Suppressor macrophage treated with lipopolysaccharide for 1 hour (primary cell): ENCODE results near the gene CRELD1.
A peak's percentile ranks its signal among the peaks of the same experiment; 100 is the strongest.
"Not testable (repeated sequence)": the region's sequence is repeated elsewhere in the genome, so short reads cannot be mapped to it uniquely, and the experiment has no call there.

ENCODE experiments used
- DNase-seq, 3 donors: peaks; one replicate each; pipeline ENCODE4 v3.0.0-alpha.2; 2020 to 2022

The CRELD1 gene, protein sequence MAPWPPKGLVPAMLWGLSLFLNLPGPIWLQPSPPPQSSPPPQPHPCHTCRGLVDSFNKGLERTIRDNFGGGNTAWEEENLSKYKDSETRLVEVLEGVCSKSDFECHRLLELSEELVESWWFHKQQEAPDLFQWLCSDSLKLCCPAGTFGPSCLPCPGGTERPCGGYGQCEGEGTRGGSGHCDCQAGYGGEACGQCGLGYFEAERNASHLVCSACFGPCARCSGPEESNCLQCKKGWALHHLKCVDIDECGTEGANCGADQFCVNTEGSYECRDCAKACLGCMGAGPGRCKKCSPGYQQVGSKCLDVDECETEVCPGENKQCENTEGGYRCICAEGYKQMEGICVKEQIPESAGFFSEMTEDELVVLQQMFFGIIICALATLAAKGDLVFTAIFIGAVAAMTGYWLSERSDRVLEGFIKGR

DNA sequence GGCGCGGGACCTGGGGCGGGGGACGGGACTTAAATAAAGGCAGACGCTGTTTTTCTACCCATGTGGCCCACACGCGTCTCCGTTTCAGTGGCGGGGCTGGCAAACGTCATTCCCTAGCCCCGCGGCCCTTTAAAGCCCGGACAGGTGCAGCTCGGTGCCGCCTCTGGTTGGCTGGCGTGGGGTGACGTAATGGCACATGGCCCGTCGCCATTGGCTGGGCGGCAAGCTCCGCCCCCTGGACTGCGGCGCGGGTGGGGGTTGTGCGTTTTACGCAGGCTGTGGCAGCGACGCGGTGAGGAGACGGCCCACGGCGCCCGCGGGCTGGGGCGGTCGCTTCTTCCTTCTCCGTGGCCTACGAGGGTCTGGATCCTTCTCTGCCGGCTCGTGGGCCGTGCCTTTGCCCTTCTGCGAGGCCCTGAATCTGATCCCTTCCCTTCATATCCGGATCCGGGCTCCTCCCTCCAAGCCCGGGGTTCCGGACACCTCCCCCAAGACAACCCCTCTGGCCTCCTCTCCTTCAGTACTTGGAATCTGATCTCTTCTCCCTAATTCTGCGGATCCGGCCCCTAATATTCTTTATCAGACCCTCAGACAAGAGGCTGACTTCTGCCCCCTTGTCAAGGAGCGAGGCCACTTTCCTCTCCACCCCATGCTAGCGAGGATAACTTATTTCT, at the start of gene CRELD1:
TSS of gene CRELD1 (plus strand) at position 274 of the 674 bp plus-strand sequence. CDS start 605 bp downstream, outside the sequence.
- DNase-seq, result peak; percentile 97 to 98 (median 97)

DNA sequence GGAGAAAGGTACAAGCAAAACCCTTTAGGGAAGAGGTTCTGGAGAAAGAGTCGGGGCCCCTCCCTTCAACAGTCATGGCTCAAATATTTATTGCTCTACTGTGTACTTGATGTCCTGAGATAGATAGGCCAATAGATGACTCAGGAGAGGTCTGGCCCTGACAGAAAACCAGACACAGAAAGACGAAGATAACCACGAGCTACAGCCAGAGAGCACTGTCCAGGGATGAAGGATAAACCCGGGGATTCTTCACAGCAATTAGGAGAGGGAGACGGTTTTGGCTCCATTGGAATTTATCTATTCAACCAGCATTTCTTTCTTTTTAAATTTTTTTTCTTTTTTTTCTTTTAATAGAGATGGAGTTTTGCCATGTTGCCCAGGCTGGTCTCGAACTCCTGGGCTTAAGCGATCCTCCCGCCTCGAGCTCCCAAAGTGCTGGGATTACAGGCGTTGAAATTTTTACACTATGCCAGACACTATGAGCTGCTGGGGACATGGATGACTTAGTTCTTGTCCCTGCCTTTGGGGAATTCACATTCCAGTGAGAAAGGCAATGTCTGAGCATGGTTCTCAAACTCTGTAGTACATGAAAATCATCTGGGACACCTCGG, 49.0 kb upstream of the CRELD1 start:
- no peak for DNase-seq

DNA sequence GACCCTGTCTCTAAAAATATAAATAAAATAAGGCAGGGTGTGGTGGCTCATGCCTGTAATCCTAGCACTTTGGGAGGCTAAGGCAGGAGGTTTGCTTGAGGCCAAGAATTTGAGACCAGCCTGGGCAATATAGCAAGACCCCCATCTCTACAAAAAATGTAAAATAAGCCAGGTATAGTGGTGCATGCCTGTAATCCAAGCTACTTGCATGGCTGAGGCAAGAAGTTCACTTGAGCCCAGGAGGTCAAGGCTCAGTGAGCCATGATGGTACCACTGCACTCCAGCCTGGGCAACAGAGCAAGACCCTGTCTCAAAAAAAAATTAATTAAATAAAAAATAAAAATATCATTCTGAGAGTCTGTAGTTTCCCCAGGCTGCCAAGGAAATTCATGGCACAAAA, 47.3 kb upstream of the CRELD1 start:
- DNase-seq, result no peak

DNA sequence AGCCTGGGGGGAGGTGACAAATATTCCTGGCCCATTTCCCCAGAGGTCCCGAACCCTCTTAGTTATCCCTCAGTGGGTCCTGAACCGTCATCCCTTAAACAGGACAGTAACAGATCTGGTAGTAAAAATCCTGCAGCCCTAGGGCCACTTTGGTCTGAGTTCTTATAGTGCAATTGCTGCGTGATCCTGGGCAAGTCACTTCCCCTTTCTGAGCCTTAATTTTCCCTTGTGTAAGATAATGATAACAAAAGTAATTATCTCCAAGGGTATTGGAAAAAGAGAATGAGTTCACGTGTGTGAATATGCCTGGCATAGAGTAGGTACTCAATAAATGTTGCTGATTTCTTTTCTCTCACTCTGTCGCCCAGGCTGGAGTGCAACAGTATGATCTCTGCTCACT, 46.2 kb upstream of the CRELD1 start:
- DNase-seq, result peak; percentile 11 to 25 (median 15)

DNA sequence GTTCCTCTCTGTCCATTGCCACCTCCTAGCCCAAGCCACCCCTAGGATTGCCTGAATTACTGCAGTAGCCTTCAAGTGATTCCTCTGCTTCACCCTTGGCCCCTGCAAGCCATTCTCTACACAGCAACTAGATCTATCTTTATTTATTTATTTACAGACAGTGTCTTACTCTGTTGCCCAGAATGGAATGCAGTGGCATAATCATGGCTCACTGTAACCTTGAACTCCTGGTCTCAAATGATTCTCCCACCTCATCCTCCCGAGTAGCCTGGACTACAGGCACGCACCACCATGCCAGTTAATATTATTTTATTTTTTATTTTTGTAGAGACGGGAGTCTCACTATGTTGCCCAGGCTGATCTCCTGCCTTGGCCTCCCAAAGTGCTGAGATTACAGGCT, 45.1 kb upstream of the CRELD1 start:
- no peak for DNase-seq

DNA sequence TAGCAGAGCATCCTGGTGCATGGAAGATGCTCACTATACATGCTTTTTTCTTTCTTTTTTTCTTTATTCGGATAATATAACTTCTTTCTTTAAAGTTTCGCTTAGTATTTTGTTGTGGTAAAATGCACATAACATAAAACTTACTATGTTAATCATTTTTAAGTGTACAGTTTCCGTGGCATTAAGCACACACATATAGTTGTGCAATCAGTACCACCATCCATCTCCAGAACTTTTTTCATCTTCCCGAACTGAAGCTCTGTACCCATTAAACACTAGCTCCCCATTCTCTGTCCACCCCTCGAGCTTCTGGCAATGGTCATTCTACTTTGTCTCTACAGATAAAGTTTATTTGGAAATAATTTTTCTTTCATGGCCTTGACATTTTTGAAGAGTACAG, 44.2 kb upstream of the CRELD1 start:
- no peak for DNase-seq

DNA sequence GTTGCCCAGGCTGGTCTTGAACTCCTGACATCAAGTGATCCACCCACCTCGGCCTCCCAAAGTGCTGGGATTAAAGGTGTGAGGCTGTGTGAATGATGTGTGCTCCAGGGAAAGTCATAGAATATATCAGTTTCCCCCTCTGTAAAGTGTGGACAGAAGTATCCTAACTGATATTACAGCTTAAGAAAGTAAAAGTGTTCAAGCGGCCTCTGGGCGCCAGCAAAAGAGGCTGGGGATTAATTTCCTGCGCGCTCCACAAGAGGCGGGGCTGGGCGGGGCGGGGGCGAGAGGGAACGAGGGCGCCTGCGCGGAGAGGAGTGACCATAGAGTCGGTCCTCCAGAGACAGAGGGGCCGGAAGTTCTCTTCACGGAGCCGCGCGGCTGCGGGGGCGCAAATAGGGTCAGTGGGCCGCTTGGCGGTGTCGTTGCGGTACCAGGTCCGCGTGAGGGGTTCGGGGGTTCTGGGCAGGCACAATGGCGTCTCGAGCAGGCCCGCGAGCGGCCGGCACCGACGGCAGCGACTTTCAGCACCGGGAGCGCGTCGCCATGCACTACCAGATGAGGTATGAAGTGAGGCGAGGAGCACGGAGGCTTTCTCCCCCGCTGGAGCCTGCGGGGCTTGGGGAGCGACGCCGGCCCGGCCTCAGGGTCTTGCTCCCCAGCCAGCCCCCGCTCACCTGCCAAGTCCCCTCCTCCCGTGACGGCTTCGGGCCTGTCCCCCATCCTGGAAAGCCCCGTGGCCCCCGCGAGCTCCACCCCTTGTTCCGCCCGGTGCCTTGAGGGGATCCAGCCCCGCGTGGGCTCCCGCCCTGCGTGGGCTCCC, 43.2 kb upstream of the CRELD1 start, which contains the start of gene JAGN1:
TSS of gene JAGN1 (plus strand) at position 362 of the 823 bp plus-strand sequence. CDS start at position 475, 113 bp downstream.
- DNase-seq, result peak; percentile 92 to 95 (median 95)

DNA sequence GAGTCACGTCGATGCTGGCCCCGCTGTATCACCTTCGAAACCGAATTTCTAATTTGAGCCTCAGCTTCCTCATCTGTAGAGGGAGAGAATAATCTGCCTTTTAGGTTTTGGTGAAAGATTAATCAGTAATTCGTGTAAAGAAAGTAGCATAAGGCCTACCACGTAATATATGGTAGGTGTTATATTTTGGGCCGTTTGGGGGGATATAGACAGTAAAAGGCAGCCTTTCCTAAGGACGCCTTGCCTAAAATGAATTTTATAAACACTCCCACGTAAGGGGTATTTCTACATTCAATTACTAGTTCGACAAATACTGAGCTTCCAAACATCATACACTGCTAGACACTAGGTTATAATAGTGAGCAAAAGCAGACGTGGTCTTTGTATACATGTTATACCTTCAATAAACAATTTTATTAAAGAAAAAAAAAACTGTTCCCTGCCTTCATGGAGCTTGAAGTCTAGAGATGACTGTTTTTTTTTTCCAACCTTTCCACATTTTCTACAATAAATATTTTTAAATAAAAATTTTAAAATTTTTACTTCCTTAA, 42.5 kb upstream of the CRELD1 start:
- peak in 1 of 3 donors; percentile 14 for DNase-seq

DNA sequence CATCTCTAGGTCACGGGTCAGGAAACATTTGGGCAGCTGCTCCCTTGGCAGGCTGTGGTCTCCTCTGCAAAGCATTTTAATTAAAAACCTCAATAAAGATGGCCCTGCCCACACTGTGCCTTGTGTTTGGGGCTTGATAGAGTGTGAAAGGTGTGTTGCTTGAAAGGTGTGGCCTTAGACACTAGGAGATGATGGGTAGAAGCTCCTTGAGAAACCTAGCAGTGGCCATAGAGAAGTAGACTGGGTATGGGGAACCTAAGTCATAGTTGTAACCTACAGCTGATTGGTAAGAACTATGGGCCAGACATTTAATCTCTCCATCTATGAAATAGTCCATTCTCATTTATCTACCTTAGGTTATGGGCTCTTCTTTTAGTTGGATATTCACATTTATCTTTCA, 39.9 kb upstream of the CRELD1 start:
- DNase-seq, result no peak

DNA sequence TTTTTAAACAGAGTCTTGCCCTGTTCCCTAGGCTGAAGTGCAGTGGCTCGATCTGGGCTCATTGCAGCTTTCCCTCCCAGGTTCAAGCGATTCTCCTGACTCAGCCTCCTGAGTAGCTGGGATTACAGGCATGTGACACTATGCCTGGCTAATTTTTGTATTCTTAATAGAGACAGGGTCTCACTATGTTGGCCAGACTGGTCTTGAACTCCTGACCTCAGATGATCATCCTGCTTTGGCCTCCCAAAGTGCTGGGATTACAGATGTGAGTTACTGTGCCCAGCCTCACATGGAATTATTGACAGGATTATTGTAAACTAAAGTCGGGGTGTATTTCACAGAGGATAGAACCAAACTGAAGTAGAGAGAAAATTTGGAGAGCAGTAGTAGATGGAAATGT, 37.9 kb upstream of the CRELD1 start:
- DNase-seq, result not testable (repeated sequence)

DNA sequence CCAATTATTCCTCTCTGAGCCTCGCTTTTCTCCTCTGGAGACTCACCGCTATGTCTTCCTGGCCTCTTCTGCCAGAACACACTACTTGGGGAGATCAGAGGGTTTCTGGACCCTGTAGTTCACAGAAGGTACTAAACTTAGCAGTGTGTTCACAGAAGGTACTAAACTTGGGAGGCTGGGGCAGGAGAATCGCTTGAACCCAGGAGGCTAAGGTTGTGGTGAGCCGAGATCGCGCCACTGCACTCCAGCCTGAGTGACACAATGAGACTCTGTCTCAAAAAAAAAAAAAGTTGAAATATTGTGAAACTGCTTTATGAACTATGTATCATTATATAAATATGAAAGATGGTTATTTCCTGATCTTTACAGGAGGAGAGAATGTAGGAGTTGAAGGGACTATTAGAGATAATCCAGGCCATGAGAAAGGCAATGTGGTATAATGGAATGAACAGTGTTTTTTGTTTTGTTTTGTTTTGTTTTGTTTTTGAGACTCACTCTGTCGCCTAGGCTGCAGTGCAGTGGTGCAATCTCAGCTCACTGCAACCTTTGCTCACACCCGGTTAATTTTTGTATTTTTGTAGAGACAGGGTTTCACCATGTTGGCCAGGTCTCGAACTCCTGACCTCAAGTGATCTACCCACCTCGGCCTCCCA, 36.8 kb upstream of the CRELD1 start:
- DNase-seq, result not testable (repeated sequence)

DNA sequence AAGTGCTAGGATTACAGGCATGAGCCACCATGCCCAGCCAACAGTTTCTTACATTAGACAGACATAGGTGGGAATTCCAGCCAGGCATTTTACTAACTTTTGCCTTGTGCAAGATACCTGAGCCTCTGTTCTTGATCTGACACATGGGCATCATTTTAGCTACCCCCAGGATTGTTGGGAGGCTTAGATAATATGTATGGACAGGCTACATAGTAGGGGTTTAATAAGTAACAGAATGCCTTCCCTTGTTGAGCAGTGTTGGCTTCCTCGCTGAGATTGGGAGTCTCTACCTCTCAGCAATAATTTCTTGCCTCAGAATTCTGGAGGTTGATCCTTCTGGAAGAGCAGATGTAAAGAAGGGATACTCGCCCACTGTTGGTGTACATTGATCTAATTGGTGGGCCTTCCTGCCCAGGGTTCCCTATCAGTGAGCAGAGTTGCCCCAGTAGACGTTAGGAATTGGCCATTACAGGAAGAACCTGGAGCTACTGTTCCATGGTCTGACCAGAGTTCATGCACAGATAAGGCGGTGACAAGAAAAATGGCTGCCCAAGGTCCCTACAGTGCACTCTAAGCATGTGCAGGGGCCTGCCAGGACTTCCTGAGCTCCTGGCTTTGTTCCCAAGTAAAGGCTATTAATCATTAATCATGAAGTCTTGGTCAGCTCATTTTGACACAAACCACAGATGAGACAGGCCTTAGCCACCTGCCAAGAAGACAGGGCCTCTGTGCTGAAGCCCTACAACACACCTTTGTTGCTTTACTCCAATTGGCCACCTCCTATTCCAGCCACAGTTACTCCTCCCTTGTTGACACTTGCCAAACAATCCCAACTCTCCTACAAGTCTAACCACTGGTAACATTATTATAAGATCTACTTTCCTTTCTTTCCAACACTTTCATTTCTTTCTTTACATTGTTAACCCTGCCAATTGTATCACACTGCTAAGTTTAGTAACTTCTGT, 35.9 kb upstream of the CRELD1 start:
- no peak for DNase-seq

DNA sequence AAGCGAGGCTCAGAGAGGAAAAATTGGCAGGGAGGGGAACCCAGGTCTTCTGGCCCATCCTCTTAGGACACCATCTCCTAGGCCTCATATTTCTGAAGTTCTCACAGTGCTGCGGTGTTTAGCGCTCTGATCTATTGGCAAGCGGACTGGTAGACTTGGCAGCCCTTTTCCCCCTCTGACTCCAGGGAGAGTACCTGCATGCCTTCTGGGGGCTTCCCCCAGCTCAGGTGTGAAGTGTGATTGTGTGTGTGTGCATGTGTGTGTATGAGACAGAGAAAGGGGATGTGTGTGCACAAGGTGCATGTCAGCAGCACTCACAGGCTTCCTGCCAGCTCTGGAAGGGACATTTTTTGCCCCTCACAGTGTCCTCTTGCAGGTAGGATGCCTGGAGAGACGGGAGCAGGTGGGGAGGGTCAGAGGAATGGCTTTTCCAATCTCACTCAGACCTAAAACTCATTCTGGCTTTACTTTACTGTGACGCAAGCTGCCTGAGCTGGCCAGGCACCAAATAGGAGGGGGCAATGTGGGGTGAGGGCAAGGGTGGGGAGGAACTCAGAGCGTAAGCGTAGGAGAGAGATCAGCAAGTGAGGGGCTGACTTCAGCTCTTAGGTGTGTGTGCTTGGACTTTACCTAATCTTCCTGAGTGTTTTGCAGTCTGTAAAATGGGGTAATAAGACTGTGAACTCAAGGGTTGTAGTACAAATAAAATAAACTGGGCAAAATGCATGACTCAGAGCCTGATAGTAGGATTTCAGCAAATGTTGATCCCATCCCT, 35.0 kb upstream of the CRELD1 start:
- no peak for DNase-seq

DNA sequence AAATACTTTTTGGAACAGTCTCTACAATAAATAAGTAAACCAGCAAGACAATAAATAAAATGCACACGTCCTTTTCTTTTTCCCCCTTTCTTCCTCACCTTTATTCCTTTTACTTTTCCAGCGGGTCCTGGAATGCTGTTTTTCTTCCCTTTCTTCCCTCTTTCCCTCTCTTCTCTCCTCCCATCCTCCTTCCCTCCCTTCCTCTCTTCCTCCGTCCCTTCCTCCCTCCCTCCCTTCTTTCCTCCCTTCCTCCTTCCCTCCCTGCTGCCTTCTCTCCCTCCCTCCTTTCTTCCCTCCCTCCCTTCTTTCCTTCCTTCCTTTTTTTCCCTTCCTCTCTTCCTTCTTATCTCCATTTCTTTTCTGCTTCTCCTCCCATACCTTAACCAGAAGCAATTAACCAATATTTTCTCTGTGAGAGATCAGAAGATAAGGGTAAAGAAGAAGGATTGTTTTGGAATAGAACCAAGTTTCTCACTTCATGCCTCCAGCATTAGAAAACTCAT, 34.3 kb upstream of the CRELD1 start:
- DNase-seq, result no peak

DNA sequence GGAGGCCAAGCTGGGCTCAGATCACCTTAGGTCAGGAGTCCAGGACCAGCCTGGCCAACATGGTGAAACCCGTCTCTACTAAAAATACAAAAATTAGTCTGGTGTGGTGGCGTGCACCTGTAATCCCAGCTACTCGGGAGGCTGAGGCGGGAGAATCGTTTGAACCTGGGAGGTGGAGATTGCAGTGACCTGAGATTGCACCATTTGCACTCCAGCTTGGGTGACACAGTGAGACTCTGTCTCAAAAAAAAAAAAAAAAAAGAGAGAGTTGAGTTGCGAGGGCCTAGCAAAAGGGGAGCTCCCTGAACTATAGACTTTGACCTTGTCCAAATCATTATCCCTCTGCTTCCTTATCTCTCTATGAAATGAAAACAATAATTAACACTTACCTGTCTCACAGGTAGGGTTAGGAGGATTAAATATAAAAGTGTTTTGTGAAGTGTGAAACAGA, 32.6 kb upstream of the CRELD1 start:
- not testable (repeated sequence) for DNase-seq

DNA sequence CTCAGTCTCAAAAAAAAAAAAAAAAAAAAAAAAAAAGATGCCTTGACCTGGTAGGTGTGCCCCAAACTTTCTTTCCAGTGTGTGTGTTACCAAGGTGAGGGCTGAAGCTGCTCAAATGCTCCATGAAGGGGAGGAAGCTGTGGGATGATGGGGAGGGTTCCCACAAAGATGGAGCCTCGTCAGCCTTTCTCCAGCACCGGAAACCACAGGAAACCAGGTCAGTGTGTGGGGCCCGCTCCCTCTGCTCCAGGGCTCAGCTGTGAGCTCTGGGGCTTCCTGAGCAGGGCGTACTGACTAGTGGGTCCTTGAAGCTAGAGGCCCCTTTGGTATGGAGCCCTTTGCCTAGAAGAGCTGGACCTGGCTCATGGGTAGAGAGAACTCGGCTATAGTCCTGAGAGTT, 31.7 kb upstream of the CRELD1 start:
- no peak for DNase-seq

DNA sequence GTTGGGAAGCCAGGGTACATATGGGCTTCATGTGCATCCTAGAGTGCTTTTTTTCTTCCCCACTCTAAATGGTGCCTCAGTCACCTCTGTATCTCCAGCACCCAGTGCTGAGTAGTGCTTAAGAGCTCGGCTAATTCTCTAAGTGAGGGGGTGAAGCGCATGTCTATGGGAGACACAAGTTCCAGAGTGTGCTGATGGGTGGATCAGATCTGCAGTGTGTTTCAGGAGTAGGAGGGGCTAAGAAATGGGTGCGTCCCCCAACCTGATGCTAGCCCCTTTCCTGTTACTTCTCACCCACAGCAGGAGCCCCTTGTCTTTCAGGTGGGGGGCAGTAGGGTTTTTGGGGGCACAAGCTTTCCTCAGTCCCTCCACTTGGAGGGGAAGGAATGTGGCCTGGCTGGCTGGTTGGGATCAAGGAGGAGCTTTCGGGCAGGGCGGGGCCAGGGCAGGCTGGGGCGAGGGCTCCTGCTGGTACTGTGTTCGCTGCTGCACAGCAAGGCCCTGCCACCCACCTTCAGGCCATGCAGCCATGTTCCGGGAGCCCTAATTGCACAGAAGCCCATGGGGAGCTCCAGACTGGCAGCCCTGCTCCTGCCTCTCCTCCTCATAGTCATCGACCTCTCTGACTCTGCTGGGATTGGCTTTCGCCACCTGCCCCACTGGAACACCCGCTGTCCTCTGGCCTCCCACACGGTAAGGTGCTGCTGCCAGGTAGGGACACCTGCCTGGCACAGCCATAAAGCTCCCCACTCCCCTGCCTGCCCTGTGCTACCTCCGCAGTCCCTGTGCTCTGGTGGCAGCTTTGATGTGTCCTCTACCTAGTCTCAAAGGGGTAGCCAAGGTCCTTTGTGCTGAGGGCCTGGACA, 31.0 kb upstream of the CRELD1 start, which contains the start of gene IL17RE:
TSS of gene IL17RE (plus strand) at position 477 of the 866 bp plus-strand sequence. CDS start at position 562, 85 bp downstream.
- no peak for DNase-seq

DNA sequence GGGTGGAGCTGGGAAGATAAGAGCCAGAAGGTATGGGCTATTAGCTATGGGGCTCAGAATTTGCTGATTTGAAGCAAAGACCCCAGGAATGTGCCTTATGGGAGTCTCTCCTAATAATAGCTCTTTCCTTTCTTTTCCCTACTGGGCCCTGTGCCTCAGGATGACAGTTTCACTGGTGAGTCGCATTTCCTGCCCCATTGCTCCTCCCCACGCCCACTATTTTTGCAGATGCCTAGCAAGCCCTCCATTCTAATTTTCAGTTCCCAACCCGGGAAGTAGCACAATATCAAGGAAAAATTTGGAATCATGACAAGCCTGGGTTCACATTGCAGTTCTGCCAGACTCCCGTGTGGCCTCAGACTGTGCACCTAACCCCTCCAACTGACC, 30.4 kb upstream of the CRELD1 start:
- DNase-seq, result peak; percentile 62 to 67 (median 65)
